Measurements from ENCODE around the gene PGBD4.

- TF ChIP-seq CTCF (IDR thresholded peaks at IDR 0.05; ENCODE audit: low read length) = no peak
- TF ChIP-seq EZH2 (IDR thresholded peaks at IDR 0.05; ENCODE audit: borderline replicate concordance, low read length) = no peak
These were observed 45.0 kb upstream of the PGBD4 start for GRCh38 chr15:34056911-34057310.
